Tibial nerve (tissue), 3 donors: Measurements from ENCODE around the gene RPL37A.

ENCODE experiments used
- POLR2A ChIP-seq, 2 donors: fragments of 450-650 bp; IDR thresholded peaks; one replicate each; pipeline ENCODE4 v1.6.1; 2017; ENCODE audit warnings: antibody characterized with exemption in 2 of 2, mild to moderate bottlenecking in 2 of 2, moderate library complexity in 2 of 2
- TF ChIP-seq, protein P1 (sequence below), 5 experiments: fragments of 200-600 bp in 3 of 5; fragments of 450-650 bp in 2 of 5; sonication (generic) in 3 of 5; IDR thresholded peaks; one replicate each; pipeline ENCODE4 v1.5.1; 2016 to 2019; ENCODE audit warnings: antibody characterized with exemption in 5 of 5, mild to moderate bottlenecking in 3 of 5, moderate library complexity in 2 of 5

DNA sequence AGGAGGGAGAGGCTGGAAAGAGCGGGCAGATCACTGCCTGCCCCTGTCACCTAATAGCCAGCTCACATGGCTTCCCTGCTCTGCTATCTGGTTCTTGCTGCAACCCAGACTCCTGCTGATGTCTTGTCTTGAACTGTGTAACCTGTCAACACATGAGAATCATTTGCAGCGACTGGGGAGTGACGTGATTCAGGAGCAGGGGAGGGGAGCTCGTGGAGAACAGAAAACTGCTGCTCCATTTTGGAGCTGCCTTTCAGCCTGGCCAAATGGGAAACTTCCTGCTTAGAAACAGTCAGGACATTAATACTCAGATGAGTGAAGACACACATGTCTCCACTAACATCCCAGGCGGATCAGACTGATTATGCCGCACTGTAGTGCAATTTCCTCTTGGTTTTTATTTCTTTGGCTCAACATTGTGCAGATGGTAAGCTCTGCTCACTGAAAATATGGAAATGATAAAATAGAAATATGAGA is 38.1 kb downstream of the RPL37A start:
- TF ChIP-seq, protein P1, sequence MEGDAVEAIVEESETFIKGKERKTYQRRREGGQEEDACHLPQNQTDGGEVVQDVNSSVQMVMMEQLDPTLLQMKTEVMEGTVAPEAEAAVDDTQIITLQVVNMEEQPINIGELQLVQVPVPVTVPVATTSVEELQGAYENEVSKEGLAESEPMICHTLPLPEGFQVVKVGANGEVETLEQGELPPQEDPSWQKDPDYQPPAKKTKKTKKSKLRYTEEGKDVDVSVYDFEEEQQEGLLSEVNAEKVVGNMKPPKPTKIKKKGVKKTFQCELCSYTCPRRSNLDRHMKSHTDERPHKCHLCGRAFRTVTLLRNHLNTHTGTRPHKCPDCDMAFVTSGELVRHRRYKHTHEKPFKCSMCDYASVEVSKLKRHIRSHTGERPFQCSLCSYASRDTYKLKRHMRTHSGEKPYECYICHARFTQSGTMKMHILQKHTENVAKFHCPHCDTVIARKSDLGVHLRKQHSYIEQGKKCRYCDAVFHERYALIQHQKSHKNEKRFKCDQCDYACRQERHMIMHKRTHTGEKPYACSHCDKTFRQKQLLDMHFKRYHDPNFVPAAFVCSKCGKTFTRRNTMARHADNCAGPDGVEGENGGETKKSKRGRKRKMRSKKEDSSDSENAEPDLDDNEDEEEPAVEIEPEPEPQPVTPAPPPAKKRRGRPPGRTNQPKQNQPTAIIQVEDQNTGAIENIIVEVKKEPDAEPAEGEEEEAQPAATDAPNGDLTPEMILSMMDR (IDR thresholded peaks at IDR 0.05) = no peak
- no peak for TF ChIP-seq POLR2A (IDR thresholded peaks at IDR 0.05)
